HCT116 (cell line): ENCODE data around the gene KIF3C. TPM values are rescaled to one million over a fixed set of nuclear protein-coding genes. Genes with fewer than 3 reads are reported as not detected.
A peak's percentile ranks its signal among the peaks of the same experiment; 100 is the strongest.

ENCODE experiments used
- ATAC-seq: fragments of 200-7000 bp; cut with Tn5 transposase; 2 replicates; pipeline ENCODE4 v1.9.1; 2020; ENCODE audit warnings: mild to moderate bottlenecking, moderate library complexity
- BruUV-seq: library from RNA; stranded (reverse); fragments of 400-500 nt; replicated peaks from 2 replicates; lab custom pipeline; 2021; lab: Mats Ljungman, UMichigan
- CTCF ChIA-PET: fragments of 300-600 bp; sonication (Branson Sonifier 250); formaldehyde crosslinking; loops from one replicate; lab custom pipeline; 2021; ENCODE audit warnings: antibody characterized with exemption; lab: Charles Lee
- POLR2A ChIA-PET: fragments of 300-600, 350-600 bp; sonication (Branson Sonifier 250); formaldehyde crosslinking; loops from one replicate; lab custom pipeline; 2021; ENCODE audit warnings: antibody characterized with exemption; lab: Charles Lee
- RAD21 ChIA-PET, 2 experiments: fragments of 300-600 bp; sonication (Branson Sonifier 250); formaldehyde crosslinking; loops; one replicate each; lab custom pipeline; 2023; ENCODE audit warnings: low total read pairs in 2 of 2; ENCODE audit not compliant: uncharacterized antibody in 2 of 2, unreplicated experiment in 2 of 2, low non-redundant PET in 1 of 2; lab: Charles Lee
- DNase-seq: peaks from one replicate; pipeline ENCODE4 v3.0.0-alpha.2; 2010; ENCODE audit warnings: low read depth, low spot score
- H2AFZ ChIP-seq: fragments of 200-600 bp; shearing (Covaris generic), sonication (generic); 2 replicates; pipeline ENCODE4 v1.6.1; 2017; ENCODE audit warnings: low read depth, mixed run types, mixed read lengths, antibody characterized with exemption, low read length; ENCODE audit not compliant: poor library complexity, severe bottlenecking
- H3K27ac ChIP-seq: 2 replicates; pipeline ENCODE4 v1.5.1; 2012; ENCODE audit warnings: low read depth, low read length
- H3K27me3 ChIP-seq: fragments of 200-600 bp; sonication (generic); 2 replicates; pipeline ENCODE4 v1.6.1; 2016; ENCODE audit warnings: mixed run types, low read length, mixed read lengths; ENCODE audit not compliant: insufficient read depth
- H3K36me3 ChIP-seq, 2 experiments: fragments of 200-500 bp in 1 of 2; fragments of 200-600 bp in 1 of 2; sonication (Bioruptor generic) in 1 of 2; sonication (generic) in 1 of 2; 2 replicates each; pipeline versions ENCODE4 v1.5.1 to v1.6.1; 2014 to 2016; ENCODE audit warnings: low read length in 2 of 2, inconsistent platforms in 1 of 2, mixed read lengths in 1 of 2, mixed run types in 1 of 2; ENCODE audit not compliant: insufficient read depth in 2 of 2, control insufficient read depth in 1 of 2
- H3K4me1 ChIP-seq, 2 experiments: fragments of 200-600 bp in 1 of 2; sonication (generic) in 1 of 2; 2 replicates each; pipeline versions ENCODE4 v1.5.1 to v1.6.1; 2012 to 2017; ENCODE audit warnings: low read length in 2 of 2, inconsistent platforms in 1 of 2, mild to moderate bottlenecking in 1 of 2, mixed read lengths in 1 of 2, mixed run types in 1 of 2, moderate library complexity in 1 of 2; ENCODE audit not compliant: insufficient read depth in 2 of 2, control insufficient read depth in 1 of 2
- H3K4me2 ChIP-seq: fragments of 200-600 bp; sonication (generic); 2 replicates; pipeline ENCODE4 v1.6.1; 2017; ENCODE audit warnings: mixed run types, low read length, mixed read lengths
- H3K4me3 ChIP-seq, 2 experiments: fragments of 200-600 bp in 1 of 2; sonication (generic) in 1 of 2; replicated peaks in 1 of 2; 2 replicates each; pipeline ENCODE4 v1.5.1; 2011 to 2016; ENCODE audit warnings: low read length in 2 of 2, control low read depth in 1 of 2, low read depth in 1 of 2, mild to moderate bottlenecking in 1 of 2, mixed read lengths in 1 of 2, mixed run types in 1 of 2
- H3K79me2 ChIP-seq: fragments of 200-600 bp; sonication (generic); 2 replicates; pipeline ENCODE4 v1.6.1; 2017; ENCODE audit warnings: mild to moderate bottlenecking, mixed run types, low read length, moderate library complexity, mixed read lengths; ENCODE audit not compliant: insufficient read depth
- H3K9ac ChIP-seq: fragments of 200-600 bp; sonication (generic); 2 replicates; pipeline ENCODE4 v1.6.1; 2016; ENCODE audit warnings: low read length, mixed read lengths
- H3K9me2 ChIP-seq: fragments of 200-600 bp; sonication (generic), shearing (Covaris generic); 2 replicates; pipeline ENCODE4 v1.6.1; 2017; ENCODE audit warnings: mixed run types, mild to moderate bottlenecking, moderate library complexity; ENCODE audit not compliant: insufficient read depth
- H3K9me3 ChIP-seq, 2 experiments: fragments of 200-500 bp in 1 of 2; fragments of 200-600 bp in 1 of 2; sonication (Bioruptor generic) in 1 of 2; sonication (generic) in 1 of 2; 2 replicates each; pipeline ENCODE4 v1.6.1; 2014 to 2017; ENCODE audit warnings: low read length in 2 of 2, mixed read lengths in 2 of 2, inconsistent platforms in 1 of 2, low read depth in 1 of 2, mild to moderate bottlenecking in 1 of 2, mixed run types in 1 of 2, moderate library complexity in 1 of 2; ENCODE audit not compliant: control insufficient read depth in 1 of 2, insufficient read depth in 1 of 2
- H4K20me1 ChIP-seq: fragments of 200-600 bp; sonication (generic), shearing (Covaris generic); 2 replicates; pipeline ENCODE4 v1.6.1; 2017; ENCODE audit warnings: mixed run types, mild to moderate bottlenecking, moderate library complexity; ENCODE audit not compliant: insufficient read depth
- CBX3 ChIP-seq: IDR thresholded peaks from 2 replicates; pipeline ENCODE4 v1.6.1; 2012; ENCODE audit warnings: low read depth
- EGR1 ChIP-seq: IDR thresholded peaks from 2 replicates; pipeline ENCODE4 v1.6.1; 2012; ENCODE audit warnings: low read depth
- ELF1 ChIP-seq: IDR thresholded peaks from 2 replicates; pipeline ENCODE4 v1.6.1; 2012; ENCODE audit warnings: low read depth, borderline replicate concordance
- EZH2phosphoT487 ChIP-seq: fragments of 200-600 bp; IDR thresholded peaks from 2 replicates; pipeline ENCODE4 v1.6.1; 2018; ENCODE audit warnings: antibody characterized with exemption, borderline replicate concordance
- JUND ChIP-seq: IDR thresholded peaks from 2 replicates; pipeline ENCODE4 v1.6.1; 2012
- POLR2A ChIP-seq: IDR thresholded peaks from 2 replicates; pipeline ENCODE4 v1.7.0; 2011; ENCODE audit warnings: borderline replicate concordance; ENCODE audit not compliant: insufficient read depth, insufficient read length; ENCODE audit errors: extremely low read depth
- POLR2AphosphoS5 ChIP-seq: IDR thresholded peaks from 2 replicates; pipeline ENCODE4 v1.6.1; 2011; ENCODE audit warnings: mild to moderate bottlenecking, low read depth, low read length, moderate library complexity
- SIN3A ChIP-seq: IDR thresholded peaks from 2 replicates; pipeline ENCODE4 v1.6.1; 2012; ENCODE audit warnings: low read depth
- SP1 ChIP-seq: IDR thresholded peaks from 2 replicates; pipeline ENCODE4 v1.6.1; 2012; ENCODE audit warnings: low read depth
- TCF7L2 ChIP-seq: IDR thresholded peaks from 2 replicates; pipeline ENCODE4 v1.7.0; 2011; ENCODE audit warnings: borderline replicate concordance, inconsistent platforms; ENCODE audit not compliant: insufficient read depth, insufficient read length; ENCODE audit errors: extremely low read depth
- YY1 ChIP-seq: IDR thresholded peaks from 2 replicates; pipeline ENCODE4 v1.6.1; 2011; ENCODE audit warnings: low read length, low read depth, moderate library complexity, mild to moderate bottlenecking; ENCODE audit not compliant: insufficient replicate concordance; ENCODE audit errors: extremely low read depth
- ZNF274 ChIP-seq: fragments of 200-500 bp; sonication (Bioruptor generic); IDR thresholded peaks from 2 replicates; pipeline ENCODE4 v1.6.1; 2014; ENCODE audit warnings: mild to moderate bottlenecking, low read depth, low read length, inconsistent platforms
- intact Hi-C: fragments of 100-400 bp; cut with micrococcal nuclease; formaldehyde crosslinking; loops from 2 replicates; pipeline ENCODE4 v1.10.0; 2022
- total RNA-seq: library from RNA; stranded (reverse); gene quantifications from one replicate; pipeline ENCODE4 v1.2.1, GENCODE V29; 2021; ENCODE audit not compliant: unreplicated experiment
- TF ChIP-seq, protein P1 (sequence below): IDR thresholded peaks from 2 replicates; pipeline ENCODE4 v1.6.1; 2012

KIF3C gene
- total RNA-seq, 1 experiment from 2014 or later: 5.4 TPM

DNA sequence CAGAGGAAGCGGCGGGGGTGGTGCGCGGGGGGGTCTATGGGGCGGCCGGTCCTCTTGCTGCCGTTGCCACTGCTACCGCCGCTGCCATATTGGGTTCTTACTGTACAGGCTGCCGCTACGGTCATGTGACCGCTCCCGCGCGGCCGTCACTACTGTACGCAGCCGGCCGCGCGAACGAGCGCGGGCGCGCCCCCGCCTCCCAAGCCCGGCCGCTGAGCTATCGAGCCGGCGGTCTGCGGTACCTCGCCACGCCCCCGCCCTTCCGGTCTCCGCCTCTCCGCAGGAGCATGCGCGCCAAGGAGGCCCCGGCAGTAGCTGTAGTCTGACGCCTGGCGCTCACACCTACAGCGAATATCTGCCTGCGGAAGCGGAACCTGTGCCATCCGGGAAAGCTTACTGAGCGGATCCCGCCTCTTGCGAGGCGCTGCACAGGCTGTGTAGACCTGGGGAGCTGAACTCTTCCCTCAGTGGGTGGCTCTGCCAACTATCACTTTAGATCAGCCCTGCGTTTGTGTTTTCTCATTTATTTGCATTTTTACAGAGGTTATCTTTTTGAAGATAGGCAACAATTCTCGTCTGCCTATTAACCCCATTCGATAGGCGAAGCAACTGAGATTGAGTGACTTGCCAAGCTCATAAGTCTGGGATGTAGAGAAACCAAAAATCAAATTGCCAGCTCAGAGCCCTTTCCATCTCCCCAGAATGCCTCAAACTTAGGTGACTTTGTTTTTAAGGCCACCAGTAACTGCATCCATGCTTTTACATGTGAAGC lies 103.8 kb downstream of the KIF3C start, which contains the start of gene ASXL2:
Gene ASXL2, minus strand, starts transcription at position 127 of the 772 bp plus-strand sequence. CDS start 265 bp downstream, outside the sequence.
- no peaks in the 10 kb centered on the region for H3K36me3 ChIP-seq
- ATAC-seq (peak; percentile 91), DNase-seq (peak; percentile 93)
- peaks cover 13 to 19% of the 10 kb centered on the region in 2 experiments; a peak in 3 of 4 replicates for H3K4me1 ChIP-seq
- peak within 1 kb of the TSS; percentile 94 to 95 for H3K4me3 ChIP-seq
- H2AFZ ChIP-seq: no peak within 1 kb of the TSS
- H4K20me1 ChIP-seq: no peaks in the 10 kb centered on the region
- no peaks in the 10 kb centered on the region for H3K27me3 ChIP-seq
- no peaks in the 10 kb centered on the region for H3K9me3 ChIP-seq
- peaks cover 46% of the 10 kb centered on the region for H3K79me2 ChIP-seq
- ChIA-PET CTCF (interaction anchor here (0.9 to 1.2 kb wide), 4 partner anchors 27 to 179 kb away, joined by 3 to 5 read pairs (median 3); no protein-coding TSS in a partner anchor), POLR2A (interaction anchor here (0.8 to 1.5 kb wide), 8 partner anchors 8 to 467 kb away, joined by 3 to 7 read pairs (median 4); partner anchors contain the start of gene SELENOI), RAD21 (interaction anchor here in 1 of 2 experiments (0.6 kb wide), 1 partner anchor 1830 kb away, joined by 3 read pairs; no protein-coding TSS in a partner anchor)
- TF ChIP-seq ELF1 (peak; percentile 68; the same call in 1 of the 2 replicates), ZNF274 (no peak), EGR1 (peak; percentile 95), CBX3 (0 out of 2 replicates have a peak, but pooled peaks have one; percentile 28), YY1 (peak; percentile 89), POLR2AphosphoS5 (peak; percentile 97), SIN3A (peak; percentile 76; the same call in 1 of the 2 replicates), POLR2A (peak; percentile 92), SP1 (peak; percentile 45), TCF7L2 (peak; percentile 16), JUND (no peak), EZH2phosphoT487 (no peak)
- TF ChIP-seq, protein P1, sequence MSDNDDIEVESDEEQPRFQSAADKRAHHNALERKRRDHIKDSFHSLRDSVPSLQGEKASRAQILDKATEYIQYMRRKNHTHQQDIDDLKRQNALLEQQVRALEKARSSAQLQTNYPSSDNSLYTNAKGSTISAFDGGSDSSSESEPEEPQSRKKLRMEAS: peak; percentile 91
- peak within 1 kb of the TSS; percentile 92 for H3K27ac ChIP-seq
- BruUV-seq: TSS peak; percentile 97
- H3K9ac ChIP-seq: peak within 1 kb of the TSS; percentile 94
- intact Hi-C loops: no loop called here
- peak within 1 kb of the TSS; percentile 87 for H3K4me2 ChIP-seq
- H3K9me2 ChIP-seq: no peaks in the 10 kb centered on the region
